WI38 (cell line): ENCODE measurements around the gene GHDC.
"Not testable (repeated sequence)": the region's sequence is repeated elsewhere in the genome, so short reads cannot be mapped to it uniquely, and the experiment has no call there.

Source experiments
- H3K4me3 ChIP-seq: 2 replicates; pipeline ENCODE4 v1.5.1; 2011; ENCODE audit warnings: low read depth, mild to moderate bottlenecking, control low read depth, low read length
- TF ChIP-seq, protein P1 (sequence below): IDR thresholded peaks from 2 replicates; pipeline ENCODE4 v1.5.1; 2012; ENCODE audit warnings: low read depth, mild to moderate bottlenecking, control low read depth, low read length

Gene GHDC, protein sequence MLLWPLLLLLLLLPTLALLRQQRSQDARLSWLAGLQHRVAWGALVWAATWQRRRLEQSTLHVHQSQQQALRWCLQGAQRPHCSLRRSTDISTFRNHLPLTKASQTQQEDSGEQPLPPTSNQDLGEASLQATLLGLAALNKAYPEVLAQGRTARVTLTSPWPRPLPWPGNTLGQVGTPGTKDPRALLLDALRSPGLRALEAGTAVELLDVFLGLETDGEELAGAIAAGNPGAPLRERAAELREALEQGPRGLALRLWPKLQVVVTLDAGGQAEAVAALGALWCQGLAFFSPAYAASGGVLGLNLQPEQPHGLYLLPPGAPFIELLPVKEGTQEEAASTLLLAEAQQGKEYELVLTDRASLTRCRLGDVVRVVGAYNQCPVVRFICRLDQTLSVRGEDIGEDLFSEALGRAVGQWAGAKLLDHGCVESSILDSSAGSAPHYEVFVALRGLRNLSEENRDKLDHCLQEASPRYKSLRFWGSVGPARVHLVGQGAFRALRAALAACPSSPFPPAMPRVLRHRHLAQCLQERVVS

DNA sequence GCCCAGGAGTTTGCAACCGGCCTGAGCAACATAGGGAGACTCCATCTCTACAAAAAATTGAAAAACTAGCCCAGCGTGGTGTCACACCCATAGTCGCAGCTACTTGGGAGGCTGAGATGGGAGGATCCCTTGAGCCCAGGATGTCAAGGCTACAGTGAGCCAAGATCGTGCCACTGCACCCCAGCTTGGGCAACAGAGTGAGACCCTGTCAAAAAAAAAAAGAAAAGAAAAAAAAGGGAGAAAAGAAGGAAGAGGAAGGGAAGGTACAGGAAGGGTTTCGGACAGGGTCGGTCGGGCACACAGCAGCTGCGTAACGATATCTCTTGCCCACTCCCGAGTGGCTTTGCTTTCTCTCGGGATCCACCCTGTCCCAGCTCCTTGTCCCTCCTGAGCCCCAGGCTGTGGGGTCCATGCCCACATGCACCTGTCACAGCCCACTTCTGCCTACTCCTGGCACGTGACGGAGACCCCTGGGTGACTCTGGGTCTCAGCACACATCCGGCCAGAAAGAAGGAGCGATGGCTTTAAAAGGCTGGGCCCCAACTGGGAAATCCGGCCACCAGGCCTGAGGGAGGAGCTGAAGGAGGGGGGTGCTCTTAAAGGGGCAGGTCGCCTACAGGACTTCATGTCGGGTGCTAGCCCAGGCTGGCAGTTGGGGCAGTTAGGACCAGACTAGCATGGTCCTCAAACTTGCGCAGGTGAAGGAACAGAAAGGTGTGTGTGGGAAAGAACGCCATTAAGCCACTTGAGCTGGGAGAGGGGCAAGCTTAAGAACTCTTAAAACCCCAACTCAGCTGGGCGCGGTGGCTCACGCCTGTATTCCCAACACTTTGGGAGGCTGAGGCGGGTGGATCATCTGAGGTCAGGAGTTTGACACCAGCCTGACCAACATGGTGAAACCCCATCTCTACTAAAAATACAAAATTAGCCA is at the start of gene GHDC:
Gene GHDC, minus strand, starts transcription at position 526 of the 931 bp plus-strand sequence. CDS start 913 bp downstream, outside the sequence.
- TF ChIP-seq, protein P1, sequence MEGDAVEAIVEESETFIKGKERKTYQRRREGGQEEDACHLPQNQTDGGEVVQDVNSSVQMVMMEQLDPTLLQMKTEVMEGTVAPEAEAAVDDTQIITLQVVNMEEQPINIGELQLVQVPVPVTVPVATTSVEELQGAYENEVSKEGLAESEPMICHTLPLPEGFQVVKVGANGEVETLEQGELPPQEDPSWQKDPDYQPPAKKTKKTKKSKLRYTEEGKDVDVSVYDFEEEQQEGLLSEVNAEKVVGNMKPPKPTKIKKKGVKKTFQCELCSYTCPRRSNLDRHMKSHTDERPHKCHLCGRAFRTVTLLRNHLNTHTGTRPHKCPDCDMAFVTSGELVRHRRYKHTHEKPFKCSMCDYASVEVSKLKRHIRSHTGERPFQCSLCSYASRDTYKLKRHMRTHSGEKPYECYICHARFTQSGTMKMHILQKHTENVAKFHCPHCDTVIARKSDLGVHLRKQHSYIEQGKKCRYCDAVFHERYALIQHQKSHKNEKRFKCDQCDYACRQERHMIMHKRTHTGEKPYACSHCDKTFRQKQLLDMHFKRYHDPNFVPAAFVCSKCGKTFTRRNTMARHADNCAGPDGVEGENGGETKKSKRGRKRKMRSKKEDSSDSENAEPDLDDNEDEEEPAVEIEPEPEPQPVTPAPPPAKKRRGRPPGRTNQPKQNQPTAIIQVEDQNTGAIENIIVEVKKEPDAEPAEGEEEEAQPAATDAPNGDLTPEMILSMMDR, result no peak
- peak within 1 kb of the TSS; percentile 75 for H3K4me3 ChIP-seq

DNA sequence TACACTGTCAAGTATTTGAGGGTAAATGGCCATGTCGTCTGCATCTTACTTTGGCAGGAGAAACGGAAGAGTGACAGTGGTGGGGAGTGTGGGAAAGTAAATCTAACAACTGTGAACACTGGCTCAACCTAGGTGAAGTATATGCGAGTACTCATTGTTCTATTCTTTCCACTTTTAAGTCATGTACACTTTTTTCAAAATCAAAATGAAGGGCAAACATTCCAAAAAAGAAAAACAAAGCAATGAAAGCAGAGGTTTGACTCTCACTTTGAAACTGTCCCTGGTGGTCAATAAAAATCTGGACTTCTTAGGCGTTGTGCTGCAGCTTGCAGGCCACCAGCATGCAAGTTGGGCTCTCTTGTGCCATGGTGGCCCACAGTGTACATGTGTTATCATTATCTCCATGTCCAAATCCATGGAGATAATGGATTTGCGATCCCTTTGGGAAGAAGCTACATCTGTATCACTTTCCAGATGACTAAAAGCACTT is 49.2 kb upstream of the GHDC start:
- no peak overlapping the region for H3K4me3 ChIP-seq
- TF ChIP-seq, protein P1, result no peak

DNA sequence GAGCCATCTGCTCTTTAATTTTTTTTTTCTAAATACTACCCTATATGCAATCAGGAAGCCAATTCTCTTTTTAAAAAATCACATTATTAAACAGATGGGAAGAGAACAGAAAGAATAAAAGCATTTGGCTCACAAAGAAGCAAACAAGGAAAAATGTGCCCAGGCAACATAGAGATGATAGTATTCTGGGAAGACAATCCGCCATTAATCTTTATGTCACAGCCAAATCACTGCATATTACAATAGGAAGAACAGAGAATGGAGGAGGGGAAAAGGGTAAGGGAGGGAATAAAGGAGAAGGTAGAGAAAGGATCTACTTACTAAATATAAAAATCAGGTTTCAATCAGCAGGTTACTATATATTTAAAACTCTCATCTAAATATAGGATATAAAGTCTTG is 47.6 kb upstream of the GHDC start:
- no peak overlapping the region for H3K4me3 ChIP-seq
- TF ChIP-seq, protein P1, result no peak

DNA sequence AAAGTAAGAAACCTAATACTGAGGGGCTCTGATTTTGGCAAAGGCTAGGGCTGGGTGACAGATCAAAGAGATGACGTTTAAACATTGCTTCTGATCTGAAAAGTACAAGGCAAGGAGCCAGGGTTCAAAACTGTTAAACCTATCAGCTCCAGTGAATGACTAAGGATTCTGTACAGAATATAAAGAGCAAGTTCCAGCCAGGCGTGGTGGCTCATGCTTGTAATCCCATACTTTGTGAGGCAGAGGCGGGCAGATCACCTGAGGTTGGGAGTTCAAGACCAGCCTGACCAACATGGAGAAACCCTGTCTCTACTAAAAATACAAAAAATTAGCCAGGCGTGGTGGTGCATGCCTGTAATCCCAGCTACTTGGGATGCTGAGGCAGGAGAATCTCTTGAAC is 46.6 kb upstream of the GHDC start:
- not testable (repeated sequence) for H3K4me3 ChIP-seq

DNA sequence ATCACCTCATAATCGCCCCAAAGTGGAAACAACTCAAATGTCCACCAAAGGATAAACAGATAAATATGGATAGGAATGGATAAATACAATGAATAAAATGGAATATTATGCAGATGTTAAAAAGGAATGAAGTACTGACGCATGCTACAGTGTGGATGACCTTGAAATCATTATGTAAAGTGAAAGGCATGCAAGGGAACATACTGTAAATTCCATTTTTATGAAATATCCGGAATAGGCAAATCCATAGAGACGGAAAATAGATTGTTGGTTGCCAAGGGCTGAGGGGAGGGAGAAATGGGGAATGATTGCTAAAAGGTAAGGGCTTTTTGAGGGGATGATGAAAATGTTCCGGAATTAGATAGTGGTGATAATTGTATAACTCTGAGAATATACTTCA is 45.9 kb upstream of the GHDC start:
- TF ChIP-seq, protein P1, result no peak
- no peak overlapping the region for H3K4me3 ChIP-seq

DNA sequence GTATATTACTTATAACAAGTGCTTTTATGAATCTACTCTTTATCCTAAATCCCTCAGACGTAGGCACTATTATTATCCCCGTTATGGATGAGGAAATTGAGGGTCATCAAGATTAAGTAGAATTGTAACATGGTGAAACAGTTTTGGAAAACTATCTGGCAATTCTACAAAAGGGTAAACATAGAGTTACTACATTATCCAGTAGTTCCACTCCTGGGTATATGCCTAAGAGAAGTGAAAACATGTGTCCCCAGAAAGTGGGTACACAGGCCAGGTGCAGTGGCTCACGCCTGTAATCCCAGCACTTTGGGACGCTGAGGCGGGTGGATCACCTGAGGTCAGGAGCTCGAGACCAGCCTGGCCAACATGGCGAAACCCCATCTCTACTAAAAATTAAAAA is 45.3 kb upstream of the GHDC start:
- not testable (repeated sequence) for H3K4me3 ChIP-seq

DNA sequence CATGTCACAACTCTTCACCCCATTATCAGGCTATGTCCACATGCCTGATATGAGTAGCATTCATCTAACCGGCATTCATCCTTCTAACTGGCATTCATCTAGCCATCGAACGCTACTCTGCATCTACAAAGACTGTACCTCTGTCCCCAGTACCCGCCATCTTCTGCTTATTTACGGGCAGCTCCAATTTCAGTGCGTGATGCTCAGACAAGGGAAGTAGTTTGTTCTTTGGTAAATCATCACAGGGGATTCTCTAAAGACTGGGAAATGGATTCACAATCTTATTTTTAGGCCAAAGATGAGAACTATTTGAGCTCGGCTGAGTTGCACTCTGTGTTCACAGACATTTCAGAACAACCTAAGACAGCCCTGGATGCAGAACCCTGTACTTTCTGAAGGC is 42.5 kb upstream of the GHDC start:
- no peak overlapping the region for H3K4me3 ChIP-seq
- TF ChIP-seq, protein P1, result no peak

DNA sequence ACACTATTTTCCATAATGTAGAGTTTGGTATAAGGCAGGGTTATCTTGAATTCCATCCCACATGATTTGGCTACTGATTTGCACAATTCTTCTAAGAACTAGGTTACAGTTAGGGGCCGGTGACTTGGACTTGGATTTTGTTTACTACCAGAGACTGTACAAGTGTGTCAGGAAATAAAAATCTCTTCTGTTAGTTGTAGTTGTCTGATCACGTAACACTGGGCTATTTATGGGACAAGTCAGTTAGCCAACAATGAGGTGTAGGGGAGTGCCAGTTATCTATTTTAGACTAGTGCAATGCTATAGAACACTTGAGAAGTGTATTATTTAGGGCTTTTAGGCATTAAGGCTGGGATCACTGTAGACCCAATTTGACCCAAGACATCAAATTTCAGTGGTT is 39.7 kb upstream of the GHDC start:
- no peak overlapping the region for H3K4me3 ChIP-seq
- TF ChIP-seq, protein P1, result no peak
